ENCODE data around the gene QSER1.

QSER1 gene

DNA sequence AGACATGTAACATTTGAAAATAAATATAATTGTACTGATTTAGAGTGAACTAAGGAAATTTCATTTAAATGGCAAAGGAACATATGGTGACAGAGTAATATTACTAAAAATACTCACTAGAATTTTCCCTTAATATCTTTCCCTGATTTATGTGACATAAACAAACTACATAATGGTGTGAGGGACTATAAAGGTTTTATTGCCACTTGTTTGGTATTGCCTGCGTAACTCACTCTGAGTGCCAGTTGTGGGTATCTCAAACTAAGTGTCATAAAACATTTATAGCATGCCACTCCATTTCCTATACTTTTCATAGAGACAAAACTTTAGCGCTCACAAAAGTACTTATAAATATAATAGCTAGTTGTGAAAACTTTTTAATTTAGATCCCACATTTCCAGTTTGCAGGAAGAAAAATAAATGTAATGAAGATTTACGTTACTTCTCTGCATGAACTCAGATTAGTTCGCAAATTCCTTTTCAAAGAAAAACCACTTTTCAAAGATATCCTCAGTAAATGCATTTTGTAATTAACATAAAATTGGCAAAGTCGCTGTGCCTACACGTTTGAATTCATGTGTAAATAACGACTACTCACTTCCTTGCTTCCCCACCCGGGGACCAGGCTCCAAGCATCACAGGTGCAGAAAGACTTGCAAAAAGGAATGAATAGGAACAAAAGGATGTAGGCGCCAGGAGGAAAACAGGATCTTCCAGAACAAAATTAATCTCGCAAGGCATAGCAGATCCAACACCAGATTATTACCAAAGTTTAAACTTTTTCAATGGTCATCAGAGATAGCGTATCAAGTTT, 1.6 kb upstream of the QSER1 start:
- DNase-seq (ENCODE audit: low read depth in 2 of 2) = no peak

DNA sequence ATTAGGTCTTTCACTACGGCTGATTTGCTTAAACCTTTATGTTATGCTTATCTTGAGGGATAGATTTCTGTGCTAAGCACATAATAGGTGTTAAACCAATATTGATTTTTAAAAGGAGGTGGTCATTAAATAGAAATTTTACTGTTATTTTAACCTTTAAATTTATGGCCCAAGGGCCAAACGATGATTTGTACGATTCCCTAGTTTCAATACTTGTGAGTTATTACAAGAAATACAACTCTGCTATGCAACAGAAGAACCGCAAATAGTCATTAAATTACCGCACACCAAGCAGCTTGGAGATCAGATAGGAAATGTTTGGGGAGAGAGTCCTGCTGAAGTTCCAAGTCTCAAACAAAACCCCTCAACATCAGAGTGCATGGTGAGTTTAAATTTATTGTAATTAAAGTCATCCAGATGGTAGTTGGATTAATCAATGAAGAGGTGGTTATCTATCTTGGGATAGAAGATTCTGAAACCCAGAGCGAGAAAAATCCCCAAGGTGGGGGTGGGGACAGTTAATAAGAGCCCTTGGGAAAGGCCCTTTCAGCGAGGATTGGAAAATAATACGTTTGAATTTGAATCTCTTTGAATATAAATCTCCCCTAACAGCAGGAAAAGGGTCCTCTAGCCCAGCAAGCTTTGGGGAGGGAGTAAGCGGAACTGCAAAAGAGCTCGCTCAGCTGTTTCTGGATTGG, 805 bp upstream of the QSER1 start:
- no peak for DNase-seq (ENCODE audit: low read depth in 2 of 2)

GRCh38 chr11:32893093-32893342, 407 bp downstream of the QSER1 start:
- DNase-seq (ENCODE audit: low read depth in 2 of 2) = no peak

- peak in 1 of 2 donors; percentile 19 for DNase-seq (ENCODE audit: low read depth in 2 of 2)
Measured at GRCh38 chr11:32893343-32894148, 935 bp downstream of the QSER1 start.

- DNase-seq (ENCODE audit: low read depth in 2 of 2) = no peak
Measured at GRCh38 chr11:32894149-32894827, 1.7 kb downstream of the QSER1 start.

GRCh38 chr11:32894921-32895320, 2.3 kb downstream of the QSER1 start:
- no peak for DNase-seq (ENCODE audit: low read depth in 2 of 2)

DNA sequence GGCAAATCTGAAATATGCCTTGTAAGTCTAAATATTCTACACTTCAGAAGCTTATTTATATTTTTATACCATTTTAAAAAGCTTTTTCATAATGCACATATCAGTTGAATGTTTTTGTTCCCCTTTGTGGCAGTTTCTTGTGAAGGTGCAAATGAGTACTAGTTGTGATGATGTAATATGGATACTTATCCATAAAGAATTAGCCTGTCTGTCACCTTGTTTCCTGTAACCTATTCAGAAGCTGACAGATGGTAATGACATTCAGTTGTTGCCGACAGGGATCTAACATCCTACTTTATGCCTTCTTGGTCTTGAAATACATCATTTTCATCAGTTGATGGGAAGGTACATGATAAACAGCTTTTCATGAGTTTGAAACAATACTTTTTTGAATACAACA, 2.9 kb downstream of the QSER1 start:
- no peak for DNase-seq (ENCODE audit: low read depth in 2 of 2)

- DNase-seq (ENCODE audit: low read depth in 2 of 2) = no peak
Measured at GRCh38 chr11:32897103-32897502, 4.5 kb downstream of the QSER1 start.

DNA sequence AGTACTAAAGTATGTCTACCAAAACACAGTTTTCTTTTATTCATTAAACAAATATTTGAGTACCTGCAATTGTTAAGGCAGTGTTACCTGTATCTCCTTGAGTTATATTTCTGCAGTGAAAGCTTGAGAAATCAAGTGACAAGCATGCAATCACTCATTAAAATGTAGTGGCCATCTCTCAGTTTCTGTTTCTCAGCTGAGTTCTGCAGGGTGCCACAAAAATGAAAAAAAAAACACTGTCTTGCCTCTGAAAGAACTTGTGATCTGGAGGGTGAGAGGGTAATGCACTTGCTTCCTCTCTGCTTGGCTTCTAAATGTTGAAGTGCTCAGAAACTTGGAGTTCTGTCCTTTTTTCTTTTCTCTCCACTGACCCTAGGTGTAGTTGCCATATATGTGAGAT, 6.8 kb downstream of the QSER1 start:
- no peak for DNase-seq (ENCODE audit: low read depth in 2 of 2)

DNA sequence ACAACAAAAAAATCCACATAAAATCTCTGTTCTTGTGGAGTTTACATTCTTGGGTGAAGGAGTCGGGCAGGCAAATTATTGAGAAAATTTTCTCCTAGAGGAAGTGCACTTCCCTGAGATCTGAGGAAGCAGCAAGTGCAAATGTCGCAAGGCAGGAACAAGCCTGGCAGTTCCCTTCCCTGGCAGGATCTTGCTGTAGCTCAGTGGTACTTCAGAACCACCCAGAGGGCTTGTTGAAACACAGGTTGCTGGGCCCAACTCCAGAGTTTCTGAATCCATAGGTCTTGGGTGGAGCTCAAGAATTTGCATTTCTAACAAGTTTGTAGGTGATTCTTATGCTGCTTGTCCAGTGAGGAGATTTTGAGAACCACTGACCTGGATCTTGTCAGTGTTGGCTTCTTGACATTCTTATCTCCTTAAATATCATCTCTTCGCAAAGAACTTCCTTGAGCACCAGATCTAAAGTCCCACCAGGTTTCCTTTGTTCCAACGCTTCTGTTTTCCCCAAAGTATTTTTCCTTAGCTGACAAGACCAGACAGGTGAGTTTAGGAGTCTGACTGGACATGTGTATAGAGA, 9.6 kb downstream of the QSER1 start:
- DNase-seq (ENCODE audit: low read depth in 2 of 2) = no peak

GRCh38 chr11:32905028-32905667, 12.5 kb downstream of the QSER1 start:
- no peak for DNase-seq (ENCODE audit: low read depth in 2 of 2)

GRCh38 chr11:32908619-32909018, 16.0 kb downstream of the QSER1 start:
- DNase-seq (ENCODE audit: low read depth in 2 of 2) = no peak

DNA sequence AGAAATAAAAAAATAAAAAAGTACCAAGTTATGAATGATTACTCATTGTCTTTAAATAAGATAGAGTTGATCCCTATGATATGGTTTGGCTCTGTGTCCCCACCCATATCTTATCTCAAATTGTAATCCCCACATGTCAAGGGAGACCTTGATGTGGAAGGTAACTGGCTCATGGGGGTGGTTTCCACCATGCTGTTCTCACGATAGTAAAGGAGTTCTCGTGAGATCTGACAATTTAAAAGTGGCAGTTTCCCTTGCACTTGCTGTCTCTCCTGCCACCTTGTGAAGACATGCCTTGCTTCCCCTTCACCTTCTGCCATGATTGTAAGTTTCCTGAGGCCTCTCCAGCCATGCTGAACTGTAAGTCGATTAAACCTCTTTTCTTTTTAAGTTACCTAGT, 18.8 kb downstream of the QSER1 start:
- DNase-seq (ENCODE audit: low read depth in 2 of 2) = no peak

DNA sequence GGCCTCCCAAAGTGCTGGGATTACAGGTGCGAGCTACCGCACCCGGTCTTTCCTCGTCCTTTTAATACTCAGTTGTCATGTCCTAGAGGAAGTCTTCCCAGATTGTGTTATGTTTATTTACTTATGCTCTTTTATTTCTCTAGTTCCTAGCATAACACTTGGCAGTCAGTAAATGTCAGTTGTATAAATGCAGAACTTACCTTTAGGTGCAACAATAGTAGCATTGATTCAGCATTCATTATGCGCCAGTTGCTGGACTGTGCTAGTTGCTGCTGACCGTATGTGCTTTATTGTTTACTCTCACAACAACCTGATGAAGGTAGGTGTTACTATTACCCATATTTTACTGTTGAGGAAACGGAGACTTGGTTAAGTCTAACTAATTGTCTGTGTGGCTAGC, 20.8 kb downstream of the QSER1 start:
- no peak for DNase-seq (ENCODE audit: low read depth in 2 of 2)

DNA sequence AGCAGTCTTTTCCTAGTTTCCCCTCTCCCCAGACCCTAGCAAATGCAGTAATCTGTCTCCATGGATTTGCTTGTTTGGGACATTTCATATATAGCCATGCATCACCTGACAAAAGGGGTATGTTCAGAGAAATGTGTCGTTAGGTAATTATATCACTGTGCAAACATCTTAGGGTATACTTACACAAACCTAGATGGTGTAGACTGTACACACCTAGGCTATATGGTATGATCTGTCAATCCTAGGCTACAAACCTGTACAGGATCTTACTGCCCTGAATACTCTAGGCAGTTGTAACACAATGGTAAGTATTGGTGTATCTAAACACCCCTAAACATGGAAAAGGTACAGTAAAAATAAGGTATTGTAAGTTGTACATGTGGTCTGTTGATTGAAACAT, 23.8 kb downstream of the QSER1 start:
- DNase-seq (ENCODE audit: low read depth in 2 of 2) = no peak

GRCh38 chr11:32916994-32917393, 24.4 kb downstream of the QSER1 start:
- no peak for DNase-seq (ENCODE audit: low read depth in 2 of 2)

DNA sequence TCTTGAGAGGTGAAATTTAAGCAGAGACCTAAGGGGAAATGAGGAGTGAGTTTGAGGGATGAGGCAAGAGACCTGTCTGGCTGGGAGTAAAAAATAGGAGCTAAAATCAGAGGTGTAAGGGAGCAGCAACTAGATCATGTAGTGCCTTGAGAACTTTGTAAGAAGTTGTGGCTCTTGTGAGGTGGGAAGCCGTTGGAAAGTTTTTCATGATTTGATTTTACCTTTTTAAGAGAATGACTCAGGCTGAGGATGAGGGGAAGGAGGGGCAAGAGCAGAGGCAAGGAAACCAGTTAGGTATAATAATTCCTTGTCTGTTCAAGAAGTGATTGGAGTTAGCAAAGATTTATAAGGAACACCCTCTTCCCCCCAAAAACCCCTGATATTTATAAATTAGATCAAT, 25.8 kb downstream of the QSER1 start:
- no peak for DNase-seq (ENCODE audit: low read depth in 2 of 2)

DNA sequence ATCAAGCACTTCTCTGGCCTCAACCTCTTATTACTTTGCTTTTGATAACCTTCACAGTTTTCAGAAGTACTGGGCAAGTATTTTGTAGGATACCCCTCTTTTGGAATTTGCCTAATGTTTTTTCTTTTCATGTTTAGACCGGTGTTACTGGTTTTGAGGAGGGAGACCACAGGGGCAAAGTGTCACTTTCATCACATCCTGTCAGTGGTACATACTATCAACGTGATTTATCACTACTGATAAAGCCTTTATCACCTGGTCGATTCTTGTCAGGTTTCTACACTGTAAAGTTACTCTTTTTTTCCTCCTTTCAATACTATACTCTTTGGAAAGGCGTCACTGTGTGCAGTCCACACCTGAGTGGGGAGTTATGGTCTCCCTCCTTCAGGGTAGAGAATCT, 26.7 kb downstream of the QSER1 start:
- no peak for DNase-seq (ENCODE audit: low read depth in 2 of 2)

- no peak for DNase-seq (ENCODE audit: low read depth in 2 of 2)
Measured at GRCh38 chr11:32920570-32920969, 28.0 kb downstream of the QSER1 start.

DNA sequence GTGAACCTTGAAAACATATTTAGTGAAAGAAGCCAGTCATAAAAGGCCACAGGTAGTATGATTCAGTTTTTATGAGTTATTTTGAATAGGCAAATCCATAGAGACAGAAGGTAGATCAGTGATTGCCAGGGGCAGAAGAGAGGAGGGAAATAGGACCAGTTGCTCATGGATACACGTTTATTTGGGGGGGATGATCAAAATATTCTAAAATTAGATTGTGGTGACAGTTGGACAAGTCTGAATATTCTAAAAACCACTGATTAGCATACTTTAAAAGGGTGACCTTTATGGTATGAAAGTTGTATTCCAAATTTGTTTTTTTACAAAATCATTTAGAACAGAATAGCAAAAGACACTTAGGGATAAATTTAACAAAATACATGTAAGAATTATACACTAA, 28.6 kb downstream of the QSER1 start:
- DNase-seq (ENCODE audit: low read depth in 2 of 2) = no peak

- DNase-seq (ENCODE audit: low read depth in 2 of 2) = no peak
Measured at GRCh38 chr11:32931606-32932005, 39.0 kb downstream of the QSER1 start.
